HG03095 (cell line): Measurements from ENCODE around the gene CCDC159.
"Not testable (repeated sequence)": the region's sequence is repeated elsewhere in the genome, so short reads cannot be mapped to it uniquely, and the experiment has no call there.

Source experiments
- ATAC-seq: cut with Tn5 transposase; IDR thresholded peaks from one replicate; pipeline ENCODE4 v1.9.1; 2021; ENCODE audit warnings: moderate library complexity; ENCODE audit not compliant: unreplicated experiment

The CCDC159 gene

GRCh38 chr19:11337080-11337479, 9.2 kb upstream of the CCDC159 start:
- no peak for ATAC-seq

GRCh38 chr19:11338121-11338520, 8.2 kb upstream of the CCDC159 start:
- no peak for ATAC-seq

GRCh38 chr19:11338569-11339253, 7.6 kb upstream of the CCDC159 start:
- no peak for ATAC-seq

GRCh38 chr19:11339254-11340098, 6.8 kb upstream of the CCDC159 start, which contains the start of gene RAB3D:
Gene RAB3D, minus strand, starts transcription at chr19:11339657. Its CDS starts 2,258 bp downstream, at chr19:11337399.
- no peak for ATAC-seq

GRCh38 chr19:11340099-11340467, 6.2 kb upstream of the CCDC159 start:
- ATAC-seq, result not testable (repeated sequence)

GRCh38 chr19:11342429-11342828, 3.9 kb upstream of the CCDC159 start:
- ATAC-seq, result no peak

- no peak for ATAC-seq
Measured at GRCh38 chr19:11345122-11345803, 1.1 kb upstream of the CCDC159 start.

- no peak for ATAC-seq
Measured at GRCh38 chr19:11347546-11348039, 1.3 kb downstream of the CCDC159 start.

- ATAC-seq, result no peak
Measured at GRCh38 chr19:11349171-11349570, 2.9 kb downstream of the CCDC159 start.

- ATAC-seq, result not testable (repeated sequence)
Measured at GRCh38 chr19:11354102-11354501, 7.8 kb downstream of the CCDC159 start.

GRCh38 chr19:11355160-11356073, 9.1 kb downstream of the CCDC159 start, which contains the start of gene PLPPR2:
Gene PLPPR2, plus strand, starts transcription at chr19:11355432. Its CDS starts 2,242 bp downstream, at chr19:11357674.
- no peak for ATAC-seq

- no peak for ATAC-seq
Measured at GRCh38 chr19:11356074-11356397, 9.7 kb downstream of the CCDC159 start.

- ATAC-seq, result no peak
Measured at GRCh38 chr19:11356676-11357550, 10.6 kb downstream of the CCDC159 start.

GRCh38 chr19:11359421-11359820, 13.1 kb downstream of the CCDC159 start:
- ATAC-seq, result no peak

- no peak for ATAC-seq
Measured at GRCh38 chr19:11361037-11361770, 14.9 kb downstream of the CCDC159 start.

GRCh38 chr19:11361771-11362731, 15.7 kb downstream of the CCDC159 start:
- ATAC-seq, result no peak

- ATAC-seq, result no peak
Measured at GRCh38 chr19:11363881-11364280, 17.6 kb downstream of the CCDC159 start.
